K562 (cell line): ENCODE data around the gene PCED1B.

Experiments used
- CAMTA2 ChIP-seq: fragments of 250-450 bp; sonication (Bioruptor Pico); conservative IDR thresholded peaks from 2 replicates; pipeline ENCODE4 v1.5.1; 2022
- CEBPB ChIP-seq: fragments of 450-650 bp; IDR thresholded peaks from 2 replicates; pipeline ENCODE4 v1.6.1; 2016; ENCODE audit warnings: missing genetic modification characterization, missing compliant biosample characterization
- CREB1 ChIP-seq, 2 experiments: sonication (generic) in 1 of 2; formaldehyde crosslinking in 1 of 2; IDR thresholded peaks; 2 replicates each; pipeline versions ENCODE4 v1.6.1 to v1.8.0; 2012 to 2022; ENCODE audit warnings: inconsistent platforms in 1 of 2, mild to moderate bottlenecking in 1 of 2, missing genetic modification reagents in 1 of 2, moderate library complexity in 1 of 2
- FOXA1 ChIP-seq: fragments of 450-650 bp; IDR thresholded peaks from 2 replicates; pipeline ENCODE4 v1.6.1; 2016; ENCODE audit warnings: mild to moderate bottlenecking, borderline replicate concordance
- HIVEP1 ChIP-seq: fragments of 250-450 bp; sonication (Bioruptor Pico); IDR thresholded peaks from 2 replicates; pipeline ENCODE4 v1.4.0; 2020; ENCODE audit warnings: mild to moderate bottlenecking
- TF ChIP-seq, protein P1 (sequence below), 3 experiments: IDR thresholded peaks in 2 of 3; conservative IDR thresholded peaks in 1 of 3; 2 replicates each; pipeline ENCODE4 v1.5.1; 2011 to 2012; ENCODE audit warnings: low read length in 3 of 3, mild to moderate bottlenecking in 3 of 3, control low read depth in 2 of 3, improper control_type of control experiment in 1 of 3, inconsistent platforms in 1 of 3, low read depth in 1 of 3, mixed read lengths in 1 of 3, moderate library complexity in 1 of 3; ENCODE audit not compliant: insufficient read depth in 2 of 3

DNA sequence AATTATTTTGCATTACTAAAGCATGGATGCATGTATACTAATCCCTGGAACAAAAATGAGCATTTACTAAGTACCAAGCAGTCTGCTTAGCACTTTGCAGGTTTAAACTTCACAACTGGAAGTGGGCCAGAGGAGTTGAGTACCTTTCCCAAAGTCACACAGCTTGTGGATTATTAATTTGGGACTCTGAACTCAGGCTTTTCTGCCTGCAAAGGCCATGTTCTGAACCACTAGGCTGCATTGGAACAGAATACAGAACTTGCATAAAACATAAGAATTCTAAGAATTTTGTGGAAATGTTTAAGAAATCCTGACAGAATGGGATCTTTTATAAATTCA, 133.2 kb downstream of the PCED1B start:
- TF ChIP-seq CEBPB (tag) (no peak), CREB1 (IDR thresholded peaks at IDR 0.05) (no peak), CREB1 (CRISPR knock-in tag; IDR thresholded peaks at IDR 0.05) (no peak), CAMTA2 (CRISPR knock-in tag) (no peak), HIVEP1 (CRISPR knock-in tag) (no peak), FOXA1 (no peak)
- TF ChIP-seq, protein P1, sequence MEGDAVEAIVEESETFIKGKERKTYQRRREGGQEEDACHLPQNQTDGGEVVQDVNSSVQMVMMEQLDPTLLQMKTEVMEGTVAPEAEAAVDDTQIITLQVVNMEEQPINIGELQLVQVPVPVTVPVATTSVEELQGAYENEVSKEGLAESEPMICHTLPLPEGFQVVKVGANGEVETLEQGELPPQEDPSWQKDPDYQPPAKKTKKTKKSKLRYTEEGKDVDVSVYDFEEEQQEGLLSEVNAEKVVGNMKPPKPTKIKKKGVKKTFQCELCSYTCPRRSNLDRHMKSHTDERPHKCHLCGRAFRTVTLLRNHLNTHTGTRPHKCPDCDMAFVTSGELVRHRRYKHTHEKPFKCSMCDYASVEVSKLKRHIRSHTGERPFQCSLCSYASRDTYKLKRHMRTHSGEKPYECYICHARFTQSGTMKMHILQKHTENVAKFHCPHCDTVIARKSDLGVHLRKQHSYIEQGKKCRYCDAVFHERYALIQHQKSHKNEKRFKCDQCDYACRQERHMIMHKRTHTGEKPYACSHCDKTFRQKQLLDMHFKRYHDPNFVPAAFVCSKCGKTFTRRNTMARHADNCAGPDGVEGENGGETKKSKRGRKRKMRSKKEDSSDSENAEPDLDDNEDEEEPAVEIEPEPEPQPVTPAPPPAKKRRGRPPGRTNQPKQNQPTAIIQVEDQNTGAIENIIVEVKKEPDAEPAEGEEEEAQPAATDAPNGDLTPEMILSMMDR (IDR thresholded peaks at IDR 0.05 in 2 of 3, conservative IDR thresholded peaks at IDR 0.05 in 1 of 3; ENCODE audit: insufficient read depth in 2 of 3, low read depth in 1 of 3, low read length in 3 of 3): no peak
